T-helper 2 cell (primary cell): Measurements from ENCODE around the gene CPT1A.

Source experiments
- DNase-seq, 5 experiments: peaks; one replicate each; pipeline versions ENCODE4 v3.0.0 to v3.0.0-alpha.2; 2012 to 2022

Gene CPT1A

DNA sequence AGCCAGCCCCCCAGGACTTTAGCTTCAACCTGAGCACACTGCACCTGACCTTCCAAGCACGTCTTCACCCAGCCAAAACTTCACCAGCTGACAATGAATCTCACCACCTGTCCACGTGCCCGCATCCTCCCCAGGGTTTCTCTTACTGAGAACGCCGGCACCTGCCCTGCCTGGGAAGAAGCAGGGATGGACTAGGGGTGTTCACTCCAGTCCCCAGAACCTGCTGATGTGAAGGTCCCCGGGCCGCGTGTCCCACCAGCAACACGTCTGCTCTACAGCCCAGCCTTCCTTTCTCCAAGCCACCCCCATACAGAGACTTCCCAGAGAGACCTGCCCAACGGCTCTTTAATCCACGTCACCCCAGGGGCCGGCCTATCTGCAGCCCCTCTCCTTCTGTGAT, 12.8 kb downstream of the CPT1A start:
- no peak for DNase-seq

- DNase-seq = no peak
Observed at GRCh38 chr11:68828155-68828931, 13.4 kb downstream of the CPT1A start.

DNA sequence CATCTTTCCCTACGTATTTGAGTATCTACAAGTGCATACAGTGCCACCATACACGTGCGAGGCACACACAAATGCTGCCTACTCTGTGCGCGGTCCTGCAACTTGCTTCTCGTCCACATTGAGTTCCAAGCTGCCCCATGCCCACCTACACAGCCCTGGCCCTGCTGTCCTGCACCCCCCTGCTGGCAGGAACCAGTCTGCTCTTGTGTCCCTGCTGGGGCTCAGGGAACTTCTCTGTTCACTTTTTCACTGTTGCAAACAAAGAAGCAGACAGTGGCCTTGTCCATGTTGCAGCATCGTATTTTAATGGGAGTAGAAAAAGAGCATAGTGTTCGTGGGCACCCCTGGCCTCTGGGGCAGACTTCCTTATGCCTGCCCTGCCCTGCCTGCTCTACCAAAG, 14.0 kb downstream of the CPT1A start:
- DNase-seq = no peak

GRCh38 chr11:68826726-68827125, 15.0 kb downstream of the CPT1A start:
- DNase-seq = no peak

DNA sequence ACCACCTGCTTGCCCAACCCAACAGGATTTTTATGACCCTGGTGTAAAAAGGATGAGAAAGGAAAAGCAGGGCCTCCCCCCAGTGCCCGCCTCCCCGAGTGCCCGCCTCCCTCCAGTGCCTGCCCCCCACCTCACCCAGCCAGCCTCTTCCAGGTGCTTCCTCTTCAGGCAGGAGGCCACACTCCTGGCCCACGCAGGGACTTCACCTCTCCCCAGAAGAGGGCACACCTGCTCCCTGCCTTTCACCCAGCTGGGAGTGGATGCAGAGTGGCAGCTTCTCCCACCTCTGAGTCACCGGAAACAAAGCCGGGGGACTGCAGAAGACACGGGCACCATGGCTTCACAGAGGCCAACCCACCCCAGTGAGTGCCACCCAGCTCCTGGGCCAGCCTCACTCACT, 16.1 kb downstream of the CPT1A start:
- peak in 3 of 5 experiments; percentile 45 to 56 (median 47) for DNase-seq

GRCh38 chr11:68822546-68822945, 19.2 kb downstream of the CPT1A start:
- no peak for DNase-seq

DNA sequence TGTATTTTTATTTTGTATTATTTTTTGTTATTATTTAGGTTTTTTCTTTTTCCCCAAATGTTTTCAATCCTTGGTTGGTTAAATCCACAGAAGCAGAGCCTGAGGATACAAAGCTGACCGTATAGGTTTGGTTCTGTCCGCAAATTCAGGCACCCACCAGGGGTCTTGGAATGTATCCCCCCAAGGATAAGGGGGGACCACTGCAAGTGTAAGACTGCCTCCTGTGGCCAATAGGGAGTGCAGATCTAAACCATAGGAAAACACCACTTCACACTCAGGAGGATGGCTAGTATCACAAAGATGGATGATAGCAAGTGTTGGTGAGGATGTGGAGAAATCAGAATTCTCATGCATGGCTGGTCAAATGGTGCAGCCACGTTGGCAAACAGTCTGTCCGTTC, 20.0 kb downstream of the CPT1A start:
- DNase-seq = no peak

GRCh38 chr11:68819362-68819761, 22.4 kb downstream of the CPT1A start:
- no peak for DNase-seq

DNA sequence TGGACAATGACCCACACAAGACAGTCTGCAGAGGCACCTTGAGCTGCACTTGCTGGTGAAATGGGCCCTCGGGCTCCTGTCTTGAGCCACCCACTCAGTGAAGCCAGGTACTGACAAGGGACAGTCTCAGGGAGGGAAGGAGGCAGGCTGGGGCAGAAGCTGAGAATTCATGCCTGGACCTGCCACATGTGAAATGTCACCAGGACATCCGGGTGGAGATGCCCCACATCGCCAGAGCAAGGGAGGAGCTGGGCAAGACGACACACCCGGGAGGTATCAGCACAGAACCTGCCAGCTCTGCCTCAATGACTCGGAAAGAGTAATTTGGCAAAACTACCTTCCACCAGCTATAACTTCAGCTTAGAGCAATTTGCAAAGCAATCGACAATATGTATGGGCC, 23.5 kb downstream of the CPT1A start:
- DNase-seq = no peak

GRCh38 chr11:68817554-68817953, 24.2 kb downstream of the CPT1A start:
- no peak for DNase-seq

GRCh38 chr11:68816917-68817419, 24.7 kb downstream of the CPT1A start:
- DNase-seq = peak in 1 of 5 experiments; percentile 88

GRCh38 chr11:68816251-68816776, 25.4 kb downstream of the CPT1A start:
- DNase-seq = no peak

GRCh38 chr11:68813773-68814172, 27.9 kb downstream of the CPT1A start:
- DNase-seq = no peak

DNA sequence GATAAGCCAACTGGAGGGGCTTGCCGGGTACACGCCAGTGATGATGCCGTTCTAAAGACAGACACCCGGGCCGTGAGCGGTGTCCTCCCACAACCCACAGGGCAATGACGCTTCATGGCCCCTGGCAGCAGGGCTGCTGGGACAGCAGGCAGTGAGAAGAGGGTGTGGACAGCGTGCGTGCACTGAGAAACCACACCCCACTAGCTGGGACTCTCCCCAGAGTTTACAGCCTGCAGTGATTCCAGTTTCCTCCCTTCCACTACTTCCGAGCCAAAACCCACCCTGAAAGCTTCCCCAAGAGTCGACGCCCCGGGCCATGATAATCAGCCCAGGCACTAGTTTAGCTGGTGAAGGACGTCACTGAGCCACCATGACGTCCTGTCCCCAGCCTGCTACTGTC, 29.2 kb downstream of the CPT1A start:
- no peak for DNase-seq

GRCh38 chr11:68810164-68810563, 31.6 kb downstream of the CPT1A start:
- DNase-seq = no peak

GRCh38 chr11:68809506-68809905, 32.2 kb downstream of the CPT1A start:
- DNase-seq = no peak

DNA sequence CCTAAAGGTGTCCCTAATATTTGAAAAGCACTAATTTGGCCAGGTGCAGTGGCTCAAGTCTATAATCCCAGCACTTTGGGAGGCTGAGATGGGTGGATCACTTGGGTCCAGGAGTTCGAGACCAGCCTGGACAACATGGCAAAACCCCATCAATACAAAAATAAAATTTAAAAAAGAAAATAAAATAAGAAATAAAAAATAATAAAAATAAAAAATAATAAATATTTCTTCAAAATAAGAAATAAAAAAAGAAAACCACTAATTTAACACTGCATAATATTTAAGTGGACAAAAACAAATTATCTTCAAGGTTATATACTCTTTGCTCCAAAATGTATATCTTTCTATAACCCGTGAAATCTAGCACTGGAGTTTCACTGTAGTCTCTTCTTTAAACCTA, 32.9 kb downstream of the CPT1A start:
- no peak for DNase-seq

GRCh38 chr11:68806931-68807844, 34.5 kb downstream of the CPT1A start:
- no peak for DNase-seq

GRCh38 chr11:68804786-68805185, 36.9 kb downstream of the CPT1A start:
- no peak for DNase-seq

DNA sequence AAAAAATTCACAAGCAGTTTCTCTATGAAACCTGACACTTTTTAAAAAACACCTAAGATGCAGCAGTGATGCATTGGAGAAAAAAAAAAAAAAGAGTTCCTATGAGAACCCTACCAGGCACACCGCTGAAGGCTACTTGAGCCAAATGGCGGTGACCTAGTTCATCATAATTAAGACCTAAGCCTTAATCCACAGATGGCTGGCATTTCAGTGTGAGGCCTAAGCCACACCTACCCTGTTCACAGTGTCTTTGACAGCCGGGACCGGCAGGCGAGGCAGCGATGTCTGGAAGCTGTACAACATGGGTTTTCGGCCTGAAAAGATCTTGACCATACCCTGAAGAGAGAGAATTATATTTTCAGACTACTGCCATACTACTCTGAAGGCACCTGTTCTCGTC, 38.0 kb downstream of the CPT1A start:
- DNase-seq = no peak

- DNase-seq = peak in 4 of 5 experiments; percentile 18 to 30 (median 21)
Observed at GRCh38 chr11:68798221-68798813, 43.4 kb downstream of the CPT1A start.

DNA sequence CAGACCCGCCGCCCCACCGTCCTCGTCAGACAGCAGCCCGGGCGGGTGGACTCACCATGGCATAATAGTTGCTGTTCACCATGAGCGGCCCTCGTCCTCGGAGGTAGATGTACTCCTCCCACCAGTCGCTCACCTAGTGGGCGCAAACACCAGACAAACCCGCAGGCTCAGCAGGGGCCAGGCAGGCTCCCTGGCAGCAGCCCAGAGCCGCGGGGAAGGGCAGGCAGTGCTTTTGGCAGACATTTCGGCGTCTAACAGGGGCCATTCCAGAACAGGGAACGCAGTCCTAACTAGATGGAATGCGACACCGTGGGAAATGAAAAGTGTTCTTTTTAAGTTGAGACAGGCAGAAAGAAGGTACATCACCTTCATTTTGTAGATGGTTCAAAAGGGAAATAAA, 44.9 kb downstream of the CPT1A start:
- no peak for DNase-seq

- no peak for DNase-seq
Observed at GRCh38 chr11:68792400-68792966, 49.2 kb downstream of the CPT1A start.
